Smooth muscle cell (in vitro differentiated cells): ENCODE measurements around the gene FXYD2. TPM values are rescaled to one million over a fixed set of nuclear protein-coding genes. Genes with fewer than 3 reads are reported as not detected.

ENCODE experiments used
- DNase-seq: peaks from one replicate; lab custom pipeline; 2025; ENCODE audit not compliant: unreplicated experiment; lab: John Stamatoyannopoulos, UW
- H2AFZ ChIP-seq: fragments of 200-600 bp; sonication (generic); 2 replicates; pipeline ENCODE4 v1.6.0; 2016; ENCODE audit warnings: antibody characterized with exemption, low read depth, mild to moderate bottlenecking
- H3F3A ChIP-seq: fragments of 200-600 bp; sonication (generic); 2 replicates; pipeline ENCODE4 v1.6.0; 2017; ENCODE audit warnings: antibody characterized with exemption, low read depth
- H3K27ac ChIP-seq: fragments of 200-600 bp; sonication (generic); 2 replicates; pipeline ENCODE4 v1.5.1; 2016; ENCODE audit warnings: low read depth, mild to moderate bottlenecking
- H3K27me3 ChIP-seq: fragments of 200-600 bp; sonication (generic); 2 replicates; pipeline ENCODE4 v1.6.1; 2016; ENCODE audit warnings: low read depth, mild to moderate bottlenecking
- H3K36me3 ChIP-seq: fragments of 200-600 bp; sonication (generic); 2 replicates; pipeline ENCODE4 v1.5.1; 2016; ENCODE audit warnings: low read depth
- H3K4me1 ChIP-seq: fragments of 200-600 bp; sonication (generic); 2 replicates; pipeline ENCODE4 v1.5.1; 2016; ENCODE audit warnings: low read depth
- H3K4me2 ChIP-seq: fragments of 200-600 bp; sonication (generic); 2 replicates; pipeline ENCODE4 v1.6.0; 2016; ENCODE audit warnings: mild to moderate bottlenecking
- H3K4me3 ChIP-seq: fragments of 200-600 bp; sonication (generic); 2 replicates; pipeline ENCODE4 v1.5.1; 2016; ENCODE audit warnings: mild to moderate bottlenecking
- H3K79me2 ChIP-seq: fragments of 200-600 bp; sonication (generic); 2 replicates; pipeline ENCODE4 v1.6.0; 2016; ENCODE audit warnings: low read depth, mild to moderate bottlenecking
- H3K9ac ChIP-seq: fragments of 200-600 bp; sonication (generic); 2 replicates; pipeline ENCODE4 v1.6.0; 2016; ENCODE audit warnings: low read depth
- H3K9me3 ChIP-seq: fragments of 200-600 bp; sonication (generic); replicated peaks from 2 replicates; pipeline ENCODE4 v1.5.1; 2016; ENCODE audit warnings: low read depth
- H4K20me1 ChIP-seq: fragments of 200-600 bp; sonication (generic); 2 replicates; pipeline ENCODE4 v1.6.0; 2016; ENCODE audit warnings: low read depth
- WGBS: methylation state at CpG from one replicate; pipeline ENCODE4 v1.1.7; 2016; ENCODE audit warnings: low lambda C conversion rate; 5-methylcytosine and 5-hydroxymethylcytosine counted together
- polyA plus RNA-seq: library from polyadenylated mRNA; unstranded; fragments of >200 nt; fragmentation: Nextera tagmentation; extraction: Ambion mirVana; gene quantifications from 2 replicates; pipeline ENCODE4 v1.2.1, GENCODE V29; 2016
- total RNA-seq: library from RNA; depleted of rRNA; stranded (reverse); fragments of >200 nt; gene quantifications from 2 replicates; pipeline ENCODE4 v1.2.3, GENCODE V29; 2014
- TF ChIP-seq, protein P1 (sequence below): fragments of 200-600 bp; sonication (generic); IDR thresholded peaks from 2 replicates; pipeline ENCODE4 v1.5.1; 2017; ENCODE audit warnings: borderline replicate concordance, mild to moderate bottlenecking, antibody characterized with exemption; ENCODE audit not compliant: insufficient read depth, poor library complexity, severe bottlenecking

FXYD2 gene
- total and polyA plus RNA-seq, 2 experiments from 2014 or later = 1.00 TPM; not detected in 1

GRCh38 chr11:117860139-117860538 lies 35.6 kb upstream of the FXYD2 start:
- Histone ChIP-seq H3K27me3 (no peaks in the 10 kb centered on the region), H3F3A (no peaks in the 10 kb centered on the region), H3K4me1 (peaks cover 7% of the 10 kb centered on the region), H3K36me3 (no peaks in the 10 kb centered on the region), H2AFZ (no peak overlapping the region), H3K4me3 (no peak overlapping the region), H3K4me2 (no peak overlapping the region), H3K27ac (no peak overlapping the region), H3K79me2 (peaks cover 6% of the 10 kb centered on the region), H3K9ac (no peak overlapping the region), H3K9me3 (no peaks in the 10 kb centered on the region), H4K20me1 (peaks cover 33% of the 10 kb centered on the region)
- TF ChIP-seq, protein P1, sequence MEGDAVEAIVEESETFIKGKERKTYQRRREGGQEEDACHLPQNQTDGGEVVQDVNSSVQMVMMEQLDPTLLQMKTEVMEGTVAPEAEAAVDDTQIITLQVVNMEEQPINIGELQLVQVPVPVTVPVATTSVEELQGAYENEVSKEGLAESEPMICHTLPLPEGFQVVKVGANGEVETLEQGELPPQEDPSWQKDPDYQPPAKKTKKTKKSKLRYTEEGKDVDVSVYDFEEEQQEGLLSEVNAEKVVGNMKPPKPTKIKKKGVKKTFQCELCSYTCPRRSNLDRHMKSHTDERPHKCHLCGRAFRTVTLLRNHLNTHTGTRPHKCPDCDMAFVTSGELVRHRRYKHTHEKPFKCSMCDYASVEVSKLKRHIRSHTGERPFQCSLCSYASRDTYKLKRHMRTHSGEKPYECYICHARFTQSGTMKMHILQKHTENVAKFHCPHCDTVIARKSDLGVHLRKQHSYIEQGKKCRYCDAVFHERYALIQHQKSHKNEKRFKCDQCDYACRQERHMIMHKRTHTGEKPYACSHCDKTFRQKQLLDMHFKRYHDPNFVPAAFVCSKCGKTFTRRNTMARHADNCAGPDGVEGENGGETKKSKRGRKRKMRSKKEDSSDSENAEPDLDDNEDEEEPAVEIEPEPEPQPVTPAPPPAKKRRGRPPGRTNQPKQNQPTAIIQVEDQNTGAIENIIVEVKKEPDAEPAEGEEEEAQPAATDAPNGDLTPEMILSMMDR = no peak
- no peak for DNase-seq
- WGBS = 80% methylated on average over 6 of the region's 6 CpGs

- Histone ChIP-seq H3K79me2 (peaks cover 6% of the 10 kb centered on the region), H4K20me1 (peaks cover 29% of the 10 kb centered on the region), H3K4me1 (peaks cover 7% of the 10 kb centered on the region), H3K36me3 (no peaks in the 10 kb centered on the region), H3F3A (no peaks in the 10 kb centered on the region), H2AFZ (no peak overlapping the region), H3K27me3 (no peaks in the 10 kb centered on the region), H3K9me3 (no peaks in the 10 kb centered on the region), H3K27ac (no peak overlapping the region), H3K4me2 (no peak overlapping the region), H3K9ac (no peak overlapping the region), H3K4me3 (no peak overlapping the region)
- TF ChIP-seq, protein P1 = no peak
- whole genome bisulfite sequencing = 88% methylated on average over 9 of the region's 9 CpGs
- DNase-seq = no peak
Measured at GRCh38 chr11:117859488-117860112, 35.1 kb upstream of the FXYD2 start.

GRCh38 chr11:117859061-117859460 lies 34.5 kb upstream of the FXYD2 start:
- H3K4me1 ChIP-seq = peaks cover 7% of the 10 kb centered on the region
- 85% methylated on average over 10 of the region's 10 CpGs for WGBS
- H3K27me3 ChIP-seq = no peaks in the 10 kb centered on the region
- H3K27ac ChIP-seq = no peak overlapping the region
- H3K4me2 ChIP-seq = no peak overlapping the region
- no peaks in the 10 kb centered on the region for H3K36me3 ChIP-seq
- no peaks in the 10 kb centered on the region for H3F3A ChIP-seq
- H3K4me3 ChIP-seq = no peak overlapping the region
- TF ChIP-seq, protein P1 = no peak
- no peak overlapping the region for H3K9ac ChIP-seq
- no peak for DNase-seq
- no peaks in the 10 kb centered on the region for H3K9me3 ChIP-seq
- H2AFZ ChIP-seq = no peak overlapping the region
- peaks cover 6% of the 10 kb centered on the region for H3K79me2 ChIP-seq
- peaks cover 28% of the 10 kb centered on the region for H4K20me1 ChIP-seq
